SK-N-MC (cell line): ENCODE data around the gene UGP2.

ENCODE experiments used
- EZH2 ChIP-seq: fragments of 200-600 bp; sonication (generic); IDR thresholded peaks from one replicate; pipeline ENCODE4 v1.6.1; 2017; ENCODE audit warnings: antibody characterized with exemption
- FOXP2 ChIP-seq: optimal IDR thresholded peaks from 2 replicates; pipeline ENCODE3; 2011; ENCODE audit warnings: mild to moderate bottlenecking, moderate library complexity; ENCODE audit not compliant: insufficient read depth; ENCODE audit errors: extremely low read length, control extremely low read depth
- POLR2AphosphoS5 ChIP-seq: IDR thresholded peaks from 2 replicates; pipeline ENCODE4 v1.6.1; 2012; ENCODE audit warnings: mild to moderate bottlenecking, low read depth, low read length, borderline replicate concordance

DNA sequence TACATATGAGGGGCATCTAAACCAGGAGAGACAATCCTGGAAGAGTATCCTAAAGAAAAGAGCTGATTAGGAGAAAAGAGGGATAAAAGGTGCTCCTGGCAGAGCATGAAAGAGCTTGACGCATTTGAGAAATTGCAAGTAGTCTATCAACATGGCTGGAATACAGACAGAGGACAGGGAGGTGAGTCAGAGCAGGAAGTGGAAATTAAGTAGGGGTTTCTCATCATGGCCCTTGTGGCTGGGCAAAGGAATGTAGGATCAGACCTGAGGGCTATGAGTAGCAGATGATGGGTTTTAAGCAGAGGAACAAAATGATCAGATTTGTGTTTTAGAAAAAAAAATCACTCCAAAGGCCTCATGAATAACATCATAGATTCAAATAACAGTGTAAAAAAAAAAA, 49.2 kb upstream of the UGP2 start:
- no peak for TF ChIP-seq POLR2AphosphoS5
- no peak for TF ChIP-seq EZH2
- TF ChIP-seq FOXP2: no peak
